Heart left ventricle (tissue), 16 donors: Measurements from ENCODE around the gene ANKZF1. TPM values are rescaled to one million over a fixed set of nuclear protein-coding genes. Genes with fewer than 3 reads are reported as not detected.

ENCODE experiments used
- ATAC-seq, 4 donors: fragments of 200-7000 bp; cut with Tn5 transposase; one replicate each; pipeline ENCODE4 v1.9.1; 2020 to 2022; ENCODE audit warnings: moderate library complexity in 4 of 4, mild to moderate bottlenecking in 3 of 4, moderate number of reproducible peaks in 1 of 4
- DNase-seq, 5 donors: peaks; one replicate each; pipeline ENCODE4 v3.0.0-alpha.2; 2020
- H3K27ac ChIP-seq, 12 donors: fragments of 200-600 bp; sonication (generic) in 4 of 12; one replicate each; pipeline versions ENCODE4 v1.5.0 to v1.8.0; 2016 to 2022; ENCODE audit warnings: mild to moderate bottlenecking in 2 of 12
- H3K27me3 ChIP-seq, 9 donors: fragments of 200-600 bp; sonication (generic) in 2 of 9; one replicate each; pipeline versions ENCODE4 v1.5.1 to v1.8.0; 2016 to 2022; ENCODE audit warnings: mild to moderate bottlenecking in 3 of 9
- H3K36me3 ChIP-seq, 9 donors: fragments of 200-600 bp; sonication (generic) in 2 of 9; one replicate each; pipeline versions ENCODE4 v1.5.0 to v1.8.0; 2018 to 2022; ENCODE audit warnings: mild to moderate bottlenecking in 2 of 9
- H3K4me1 ChIP-seq, 12 donors: fragments of 200-600 bp; sonication (generic) in 4 of 12; one replicate each; pipeline versions ENCODE4 v1.5.0 to v1.8.0; 2016 to 2022; ENCODE audit warnings: mild to moderate bottlenecking in 3 of 12
- H3K4me3 ChIP-seq, 12 donors: fragments of 200-600 bp; sonication (generic) in 4 of 12; one replicate each; pipeline versions ENCODE4 v1.5.0 to v1.8.0; 2017 to 2022; ENCODE audit warnings: mild to moderate bottlenecking in 9 of 12, moderate library complexity in 4 of 12
- H3K9me3 ChIP-seq, 12 donors: fragments of 200-600 bp; sonication (generic) in 4 of 12; one replicate each; pipeline versions ENCODE4 v1.5.0 to v1.8.0; 2016 to 2022; ENCODE audit warnings: mild to moderate bottlenecking in 1 of 12
- CTCF ChIP-seq, 12 donors: fragments of 200-600 bp; sonication (generic) in 4 of 12; IDR thresholded peaks; one replicate each; pipeline versions ENCODE4 v1.5.0 to v1.8.0; 2018 to 2022; ENCODE audit warnings: antibody characterized with exemption in 12 of 12, mild to moderate bottlenecking in 5 of 12
- POLR2A ChIP-seq, 2 donors: fragments of 450-650 bp; IDR thresholded peaks; one replicate each; pipeline ENCODE4 v1.6.1; 2017; ENCODE audit warnings: antibody characterized with exemption in 2 of 2, mild to moderate bottlenecking in 2 of 2, moderate library complexity in 2 of 2
- WGBS, 4 donors: extraction: QIAGEN DNeasy Blood & Tissue Kit in 2 of 4; methylation state at CpG; one replicate each; pipeline versions ENCODE4 v1.1.5 to v1.1.7; 2013 to 2018; 5-methylcytosine and 5-hydroxymethylcytosine counted together
- intact Hi-C, 10 donors: fragments of 100-400 bp; cut with DNase I; formaldehyde crosslinking; loops; one replicate each; pipeline versions ENCODE4 v1.11.1 to v1.14.2; 2022
- polyA plus RNA-seq, 2 donors: library from polyadenylated mRNA; stranded (reverse); fragments of 200-250 nt; gene quantifications; one replicate each; pipeline ENCODE4 v1.2.3, GENCODE V29; 2013
- total RNA-seq, 9 donors: library from RNA; depleted of rRNA in 2 of 9; stranded (reverse); fragments of >200 nt in 2 of 9; fragmentation: NEBNext Ultra II Directional in 3 of 9; extraction: Animal tissue kit (Norgen Biotek cat#: 25700) in 3 of 9; gene quantifications; one replicate each; pipeline versions ENCODE4 v1.1.0 to v1.2.4, GENCODE V29; 2016 to 2023
- donor health status: ischemic (EF 13 %, LVEDD 7.1; RV severe dilation, severe dysfunction).
- donor health status: healthy with polysubstance abuse.
- donor health status: DM: no; HTN: yes; CAD: no.
- donor health status: DM: no; HTN: no; CAD: no.
- donor health status: ischemic (EF 25% LVEDD 6.9; RV normal size, moderate dysfunction).
- donor health status: ischemic (EF 25% LVEDD 5.7; RV mildly dilated, moderate dysfunction).
- donor health status: healthy.
- donor health status: DM: yes; HTN: yes; CAD: no.
- donor health status: ischemic (EF 35%, LVEDD 5.7; RV mildly dilated, moderate dysfunction).
- donor health status: nonischemic (EF 11% LVEDD 7.7; RV severe dilation, severe dysfunction).
- donor health status: DM: yes; HTN: yes; CAD: no.
- donor health status: PGD.
- donor health status: ischemic (EF 29% LVEDD 5.4; RV normal size, mild dysfunction).
- donor health status: nonischemic (EF 23%, LVEDD 6.1; RV moderate dilation, normal function).

ANKZF1 gene
- total and polyA plus RNA-seq, 11 donors = 14.0 to 36.8 (median 26.3) TPM

- Histone ChIP-seq H3K27ac (peak overlapping the region in 1 of 12 donors; percentile 30), H3K9me3 (no peaks in the 10 kb centered on the region), H3K4me3 (no peak overlapping the region), H3K36me3 (peaks cover 0 to 65% (median 55%) of the 10 kb centered on the region in 9 donors), H3K27me3 (no peaks in the 10 kb centered on the region), H3K4me1 (peaks cover 0 to 29% (median 11%) of the 10 kb centered on the region in 12 donors)
- intact Hi-C loops = loop anchor here in 1 of 10 donors (5.0 kb wide), 1 partner anchor 67 kb away; the partner anchor contains the start of gene ABCB6
- no peak for ATAC-seq
- 80 to 89% (median 88%) methylated on average over 10 to 16 of the region's 16 CpGs for WGBS, 4 donors
- DNase-seq = no peak
- no peak for TF ChIP-seq POLR2A (IDR thresholded peaks at IDR 0.05)
- no peak for TF ChIP-seq CTCF (IDR thresholded peaks at IDR 0.05)
These were observed 55.1 kb downstream of the ANKZF1 start for GRCh38 chr2:219284501-219285372.

DNA sequence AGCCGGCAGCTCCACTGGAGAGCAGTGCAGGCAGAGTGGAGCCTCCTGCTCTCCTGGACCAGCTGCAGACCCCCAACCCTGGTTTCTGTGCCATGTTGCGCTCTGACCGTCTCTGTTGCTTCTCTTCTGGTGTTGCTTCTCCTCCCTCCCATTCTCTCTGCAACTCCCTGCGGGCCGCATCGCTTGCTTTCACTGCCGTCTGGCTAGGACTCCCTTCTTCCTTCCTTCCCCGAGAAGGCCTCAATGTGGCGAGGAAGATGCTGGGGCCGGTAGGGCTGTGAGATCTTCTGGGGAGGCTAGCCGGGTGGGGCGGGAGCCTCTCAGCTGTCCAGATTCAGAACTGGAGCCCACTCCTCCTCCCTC lies 55.7 kb downstream of the ANKZF1 start:
- no peaks in the 10 kb centered on the region for H3K27me3 ChIP-seq
- 81 to 85% (median 83%) methylated on average over 12 of the region's 12 CpGs for WGBS, 4 donors
- peak overlapping the region in 2 of 12 donors; percentile 5 to 30 for H3K27ac ChIP-seq
- TF ChIP-seq POLR2A (IDR thresholded peaks at IDR 0.05) (no peak), CTCF (IDR thresholded peaks at IDR 0.05) (no peak)
- intact Hi-C loops = no loop called here
- no peak overlapping the region for H3K4me3 ChIP-seq
- peaks cover 0 to 64% (median 54%) of the 10 kb centered on the region in 9 donors for H3K36me3 ChIP-seq
- peaks cover 0 to 25% (median 6%) of the 10 kb centered on the region in 12 donors for H3K4me1 ChIP-seq
- DNase-seq (peak in 1 of 5 donors; percentile 38), ATAC-seq (no peak)
- H3K9me3 ChIP-seq = no peaks in the 10 kb centered on the region

DNA sequence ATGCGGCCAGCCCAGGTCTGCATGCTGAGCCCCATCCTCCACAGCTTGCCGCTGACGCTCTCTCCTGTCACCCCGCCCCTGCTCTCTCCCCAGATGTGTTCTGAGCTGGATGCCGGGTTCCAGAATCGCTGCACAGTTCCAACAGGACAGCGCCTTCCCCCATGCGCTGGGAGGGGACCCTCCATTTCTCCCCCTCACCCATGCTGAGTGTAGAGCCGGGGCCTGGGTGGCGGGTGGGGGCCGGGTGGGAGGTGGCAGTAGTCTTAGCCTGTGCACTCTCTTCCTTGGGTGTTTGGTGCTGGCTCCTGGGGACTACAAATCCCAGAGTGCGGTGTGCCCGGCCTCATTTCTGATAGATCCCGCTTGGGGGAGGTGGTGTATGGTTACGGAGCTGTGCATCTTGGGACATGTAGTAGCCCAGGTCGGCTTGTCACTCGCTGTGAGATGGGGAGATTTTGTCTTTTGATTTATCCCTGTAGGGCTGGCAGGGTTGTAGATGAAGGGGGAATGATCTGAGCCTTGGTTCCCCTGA lies 56.4 kb downstream of the ANKZF1 start:
- Histone ChIP-seq H3K4me1 (peaks cover 0 to 19% (median 3%) of the 10 kb centered on the region in 12 donors), H3K27ac (peak overlapping the region in 4 of 12 donors; percentile 3 to 30 (median 22)), H3K4me3 (no peak overlapping the region), H3K36me3 (peaks cover 0 to 57% (median 48%) of the 10 kb centered on the region in 9 donors), H3K9me3 (no peaks in the 10 kb centered on the region), H3K27me3 (no peaks in the 10 kb centered on the region)
- DNase-seq = peak in 2 of 5 donors; percentile 40 to 62
- ATAC-seq = peak in 3 of 4 donors; percentile 34 to 54 (median 53)
- TF ChIP-seq CTCF (IDR thresholded peaks at IDR 0.05) = no peak
- TF ChIP-seq POLR2A (IDR thresholded peaks at IDR 0.05) = no peak
- WGBS, 4 donors = 73 to 80% (median 76%) methylated on average over 16 to 17 of the region's 17 CpGs
- intact Hi-C loops = no loop called here

Other genes with a start within 250 kb of the ANKZF1 start
- gene FEV, start 244.6 kb upstream of the ANKZF1 start, total RNA-seq = not detected
- gene FEV, start 244.6 kb upstream of the ANKZF1 start, polyA plus RNA-seq = not detected
- not detected for gene CRYBA2, start 236.4 kb upstream of the ANKZF1 start, total RNA-seq
- not detected for gene CRYBA2, start 236.4 kb upstream of the ANKZF1 start, polyA plus RNA-seq
- under 1 TPM in 1 of 9 donors, not detected in 8; 0.04 TPM for gene CFAP65, start 188.3 kb upstream of the ANKZF1 start, total RNA-seq
- gene CFAP65, start 188.3 kb upstream of the ANKZF1 start, polyA plus RNA-seq = not detected
- not detected for gene IHH, start 168.9 kb upstream of the ANKZF1 start, total RNA-seq
- not detected for gene IHH, start 168.9 kb upstream of the ANKZF1 start, polyA plus RNA-seq
- 10 to 100 TPM in 1 of 9 donors, 1 to 10 TPM in 8; 4.6 to 13.2 (median 8.0) TPM for gene NHEJ1, start 69.0 kb upstream of the ANKZF1 start, total RNA-seq
- gene NHEJ1, start 69.0 kb upstream of the ANKZF1 start, polyA plus RNA-seq = 10 to 100 TPM in 1 of 2 donors, 1 to 10 TPM in 1; 3.7 to 17.0 TPM
- under 1 TPM in 8 of 9 donors, not detected in 1; 0.12 to 0.92 (median 0.44) TPM for gene SLC23A3, start 59.8 kb upstream of the ANKZF1 start, total RNA-seq
- gene SLC23A3, start 59.8 kb upstream of the ANKZF1 start, polyA plus RNA-seq = under 1 TPM; 0.17 to 0.84 TPM
- 10 to 100 TPM; 40.1 to 81.8 (median 57.2) TPM for gene CNPPD1, start 52.9 kb upstream of the ANKZF1 start, total RNA-seq
- 100 to 1,000 TPM in 1 of 2 donors, 10 to 100 TPM in 1; 37.3 to 118 TPM for gene CNPPD1, start 52.9 kb upstream of the ANKZF1 start, polyA plus RNA-seq
- 10 to 100 TPM; 28.3 to 55.8 (median 38.2) TPM for gene RETREG2, start 51.5 kb upstream of the ANKZF1 start, total RNA-seq
- gene RETREG2, start 51.5 kb upstream of the ANKZF1 start, polyA plus RNA-seq = 10 to 100 TPM; 13.4 to 56.0 TPM
- 10 to 100 TPM; 13.9 to 32.3 (median 23.5) TPM for gene ZFAND2B, start 23.0 kb upstream of the ANKZF1 start, total RNA-seq
- 10 to 100 TPM; 17.6 to 35.7 TPM for gene ZFAND2B, start 23.0 kb upstream of the ANKZF1 start, polyA plus RNA-seq
- 10 to 100 TPM; 12.1 to 28.1 (median 17.9) TPM for gene ABCB6, start 10.8 kb upstream of the ANKZF1 start, total RNA-seq
- gene ABCB6, start 10.8 kb upstream of the ANKZF1 start, polyA plus RNA-seq = 10 to 100 TPM; 25.3 to 30.4 TPM
- 100 to 1,000 TPM in 3 of 9 donors, 10 to 100 TPM in 6; 62.8 to 147 (median 83.5) TPM for gene ATG9A, start 170 bp upstream of the ANKZF1 start, total RNA-seq
- gene ATG9A, start 170 bp upstream of the ANKZF1 start, polyA plus RNA-seq = 100 to 1,000 TPM in 1 of 2 donors, 10 to 100 TPM in 1; 28.3 to 133 TPM
- gene GLB1L, start 15.6 kb downstream of the ANKZF1 start, total RNA-seq = 1 to 10 TPM; 1.6 to 7.9 (median 2.5) TPM
- 1 to 10 TPM; 1.3 to 1.8 TPM for gene GLB1L, start 15.6 kb downstream of the ANKZF1 start, polyA plus RNA-seq
- 10 to 100 TPM; 13.8 to 26.9 (median 19.1) TPM for gene STK16, start 15.7 kb downstream of the ANKZF1 start, total RNA-seq
- gene STK16, start 15.7 kb downstream of the ANKZF1 start, polyA plus RNA-seq = 10 to 100 TPM; 13.8 to 31.6 TPM
- gene TUBA4B, start 23.4 kb downstream of the ANKZF1 start, total RNA-seq = not detected
- not detected for gene TUBA4B, start 23.4 kb downstream of the ANKZF1 start, polyA plus RNA-seq
- gene TUBA4A, start 24.1 kb downstream of the ANKZF1 start, total RNA-seq = 100 to 1,000 TPM; 137 to 381 (median 193) TPM
- 100 to 1,000 TPM; 189 to 362 TPM for gene TUBA4A, start 24.1 kb downstream of the ANKZF1 start, polyA plus RNA-seq
- 10 to 100 TPM; 61.3 to 95.4 (median 74.9) TPM for gene DNAJB2, start 49.6 kb downstream of the ANKZF1 start, total RNA-seq
- gene DNAJB2, start 49.6 kb downstream of the ANKZF1 start, polyA plus RNA-seq = 100 to 1,000 TPM in 1 of 2 donors, 10 to 100 TPM in 1; 66.5 to 181 TPM
- gene PTPRN, start 79.6 kb downstream of the ANKZF1 start, total RNA-seq = under 1 TPM in 3 of 9 donors, not detected in 6; 0.19 to 0.93 (median 0.59) TPM
- gene PTPRN, start 79.6 kb downstream of the ANKZF1 start, polyA plus RNA-seq = under 1 TPM in 1 of 2 donors, not detected in 1; 0.12 TPM
- gene RESP18, start 102.9 kb downstream of the ANKZF1 start, total RNA-seq = not detected
- gene RESP18, start 102.9 kb downstream of the ANKZF1 start, polyA plus RNA-seq = not detected
- 100 to 1,000 TPM in 1 of 9 donors, 10 to 100 TPM in 8; 61.8 to 101 (median 73.4) TPM for gene DNPEP, start 158.1 kb downstream of the ANKZF1 start, total RNA-seq
- gene DNPEP, start 158.1 kb downstream of the ANKZF1 start, polyA plus RNA-seq = 10 to 100 TPM; 61.3 to 69.6 TPM
- over 10,000 TPM in 8 of 9 donors, 1,000 to 10,000 TPM in 1; 9,618 to 28,674 (median 17,979) TPM for gene DES, start 188.6 kb downstream of the ANKZF1 start, total RNA-seq
- gene DES, start 188.6 kb downstream of the ANKZF1 start, polyA plus RNA-seq = over 10,000 TPM; 15,024 to 19,385 TPM
- gene SPEG, start 205.0 kb downstream of the ANKZF1 start, total RNA-seq = 100 to 1,000 TPM in 6 of 9 donors, 10 to 100 TPM in 3; 93.6 to 150 (median 114) TPM
- 10 to 100 TPM; 64.8 to 92.2 TPM for gene SPEG, start 205.0 kb downstream of the ANKZF1 start, polyA plus RNA-seq